Suprapubic skin (tissue), 4 donors: ENCODE data around the gene WWTR1.

Experiments used
- EP300 ChIP-seq: sonication (generic); formaldehyde crosslinking; IDR thresholded peaks from one replicate; pipeline ENCODE4 v1.6.1; 2017; ENCODE audit warnings: antibody characterized with exemption
- POLR2A ChIP-seq, 2 donors: fragments of 450-650 bp; IDR thresholded peaks; one replicate each; pipeline ENCODE4 v1.6.1; 2017; ENCODE audit warnings: antibody characterized with exemption in 2 of 2, mild to moderate bottlenecking in 2 of 2, moderate library complexity in 2 of 2
- POLR2AphosphoS5 ChIP-seq, 3 donors: sonication (generic); formaldehyde crosslinking; IDR thresholded peaks; one replicate each; pipeline ENCODE4 v1.6.1; 2017; ENCODE audit warnings: antibody characterized with exemption in 3 of 3
- TF ChIP-seq, protein P1 (sequence below), 2 donors: fragments of 200-600 bp in 1 of 2; fragments of 450-650 bp in 1 of 2; sonication (generic) in 1 of 2; IDR thresholded peaks; one replicate each; pipeline ENCODE4 v1.5.1; 2016 to 2019; ENCODE audit warnings: antibody characterized with exemption in 2 of 2, mild to moderate bottlenecking in 1 of 2, moderate library complexity in 1 of 2

DNA sequence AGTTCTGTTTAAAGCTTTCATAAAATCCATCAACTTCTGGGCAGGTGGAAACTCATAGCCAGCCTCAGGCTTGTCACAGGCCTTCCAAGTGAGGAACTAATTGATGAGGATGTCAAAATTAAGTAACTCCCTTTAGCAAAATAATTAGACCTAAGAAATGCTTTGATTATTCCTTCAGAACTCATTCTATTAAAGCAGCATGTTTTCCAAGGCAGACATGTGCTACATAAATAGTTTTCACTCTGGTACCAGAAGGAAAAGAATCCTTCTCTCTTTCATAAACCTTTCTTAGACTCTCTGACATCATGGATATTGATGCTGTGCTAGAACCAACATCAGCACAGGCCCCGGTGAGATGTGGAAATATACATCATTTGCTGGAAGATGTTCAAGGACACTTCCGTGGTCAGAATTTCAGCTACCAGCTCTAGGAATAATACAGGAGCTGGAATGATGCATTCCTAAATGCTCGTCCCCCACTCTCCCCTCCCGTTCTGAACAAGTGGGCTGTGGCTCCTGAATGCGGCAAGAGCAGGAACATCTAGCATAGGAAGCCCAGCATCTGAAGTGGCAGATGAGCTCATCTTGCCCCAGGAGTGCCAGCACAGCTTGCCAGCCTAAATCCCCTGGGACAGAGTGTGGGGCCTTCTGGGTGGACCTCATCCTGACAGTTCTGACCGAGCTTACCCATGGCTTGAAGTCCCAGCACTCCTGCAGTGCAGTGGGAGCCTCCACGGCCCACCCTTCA is 82.4 kb downstream of the WWTR1 start:
- no peak for TF ChIP-seq POLR2A (IDR thresholded peaks at IDR 0.05)
- TF ChIP-seq, protein P1, sequence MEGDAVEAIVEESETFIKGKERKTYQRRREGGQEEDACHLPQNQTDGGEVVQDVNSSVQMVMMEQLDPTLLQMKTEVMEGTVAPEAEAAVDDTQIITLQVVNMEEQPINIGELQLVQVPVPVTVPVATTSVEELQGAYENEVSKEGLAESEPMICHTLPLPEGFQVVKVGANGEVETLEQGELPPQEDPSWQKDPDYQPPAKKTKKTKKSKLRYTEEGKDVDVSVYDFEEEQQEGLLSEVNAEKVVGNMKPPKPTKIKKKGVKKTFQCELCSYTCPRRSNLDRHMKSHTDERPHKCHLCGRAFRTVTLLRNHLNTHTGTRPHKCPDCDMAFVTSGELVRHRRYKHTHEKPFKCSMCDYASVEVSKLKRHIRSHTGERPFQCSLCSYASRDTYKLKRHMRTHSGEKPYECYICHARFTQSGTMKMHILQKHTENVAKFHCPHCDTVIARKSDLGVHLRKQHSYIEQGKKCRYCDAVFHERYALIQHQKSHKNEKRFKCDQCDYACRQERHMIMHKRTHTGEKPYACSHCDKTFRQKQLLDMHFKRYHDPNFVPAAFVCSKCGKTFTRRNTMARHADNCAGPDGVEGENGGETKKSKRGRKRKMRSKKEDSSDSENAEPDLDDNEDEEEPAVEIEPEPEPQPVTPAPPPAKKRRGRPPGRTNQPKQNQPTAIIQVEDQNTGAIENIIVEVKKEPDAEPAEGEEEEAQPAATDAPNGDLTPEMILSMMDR (IDR thresholded peaks at IDR 0.05): no peak
- TF ChIP-seq POLR2AphosphoS5 (IDR thresholded peaks at IDR 0.05): no peak
- TF ChIP-seq EP300: no peak
